Body of pancreas (tissue), 4 donors: ENCODE results near the gene SLX4IP. TPM values are rescaled to one million over a fixed set of nuclear protein-coding genes. Genes with fewer than 3 reads are reported as not detected.

Source experiments
- ATAC-seq: fragments of 150-250 bp; one replicate; pipeline ENCODE4 v1.9.1; 2016
- DNase-seq, 4 donors: peaks; one replicate each; pipeline ENCODE4 v3.0.0-alpha.2; 2019
- H3K27ac ChIP-seq, 4 donors: fragments of 200-600 bp; sonication (generic); 1 replicate in 3 of 4; 2 replicates in 1 of 4; pipeline versions ENCODE4 v1.5.1 to v1.6.1; 2016 to 2019; ENCODE audit warnings: mild to moderate bottlenecking in 1 of 4, mixed read lengths in 1 of 4, moderate library complexity in 1 of 4
- H3K27me3 ChIP-seq, 2 donors: fragments of 200-600 bp; sonication (generic); one replicate each; pipeline ENCODE4 v1.6.0; 2016; ENCODE audit warnings: mild to moderate bottlenecking in 1 of 2
- H3K36me3 ChIP-seq, 2 donors: fragments of 200-600 bp; sonication (generic); replicated peaks in 1 of 2; 2 replicates each; pipeline ENCODE4 v1.5.1; 2016; ENCODE audit warnings: low read depth in 2 of 2; ENCODE audit not compliant: insufficient read depth in 1 of 2
- H3K4me1 ChIP-seq: fragments of 200-600 bp; sonication (generic); one replicate; pipeline ENCODE4 v1.6.0; 2016
- H3K4me3 ChIP-seq, 2 donors: fragments of 200-600 bp; sonication (generic); 1 replicate in 1 of 2; 2 replicates in 1 of 2; pipeline ENCODE4 v1.5.1; 2016 to 2019
- H3K9me3 ChIP-seq, 3 donors: fragments of 200-600 bp; sonication (generic); 1 replicate in 2 of 3; 2 replicates in 1 of 3; pipeline ENCODE4 v1.5.1; 2016
- POLR2A ChIP-seq, 3 donors: fragments of 450-650 bp; IDR thresholded peaks; one replicate each; pipeline ENCODE4 v1.6.1; 2016; ENCODE audit warnings: antibody characterized with exemption in 3 of 3, mild to moderate bottlenecking in 2 of 3
- WGBS, 2 donors: methylation state at CpG; one replicate each; pipeline ENCODE4 v1.1.5; 2017; 5-methylcytosine and 5-hydroxymethylcytosine counted together
- intact Hi-C: fragments of 100-400 bp; cut with DNase I; formaldehyde crosslinking; loops from one replicate; pipeline ENCODE4 v1.15.1; 2023
- total RNA-seq, 2 donors: library from RNA; depleted of rRNA; stranded (reverse); fragments of >200 nt; gene quantifications; one replicate each; pipeline ENCODE4 v1.1.0, GENCODE V29; 2016
- TF ChIP-seq, protein P1 (sequence below), 7 experiments: fragments of 450-650 bp in 4 of 7; fragments of 200-600 bp in 3 of 7; sonication (generic) in 3 of 7; IDR thresholded peaks; one replicate each; pipeline ENCODE4 v1.5.1; 2016 to 2019; ENCODE audit warnings: antibody characterized with exemption in 7 of 7

SLX4IP gene
- total RNA-seq, 2 donors from 2014 or later: 4.3 to 4.7 TPM

GRCh38 chr20:10474606-10475184, 39.6 kb downstream of the SLX4IP start:
- DNase-seq: peak in 1 of 4 donors; percentile 6
- H3K4me3 ChIP-seq: no peak overlapping the region
- intact Hi-C loops: no loop called here
- ATAC-seq: peak; percentile 53
- H3K4me1 ChIP-seq: peaks cover under 1% of the 10 kb centered on the region
- no peaks in the 10 kb centered on the region for H3K27me3 ChIP-seq
- H3K9me3 ChIP-seq: no peaks in the 10 kb centered on the region
- 78 to 80% methylated on average over 11 of the region's 11 CpGs for WGBS, 2 donors
- no peak overlapping the region for H3K27ac ChIP-seq
- no peaks in the 10 kb centered on the region for H3K36me3 ChIP-seq
- no peak for TF ChIP-seq POLR2A (IDR thresholded peaks at IDR 0.05)
- TF ChIP-seq, protein P1, sequence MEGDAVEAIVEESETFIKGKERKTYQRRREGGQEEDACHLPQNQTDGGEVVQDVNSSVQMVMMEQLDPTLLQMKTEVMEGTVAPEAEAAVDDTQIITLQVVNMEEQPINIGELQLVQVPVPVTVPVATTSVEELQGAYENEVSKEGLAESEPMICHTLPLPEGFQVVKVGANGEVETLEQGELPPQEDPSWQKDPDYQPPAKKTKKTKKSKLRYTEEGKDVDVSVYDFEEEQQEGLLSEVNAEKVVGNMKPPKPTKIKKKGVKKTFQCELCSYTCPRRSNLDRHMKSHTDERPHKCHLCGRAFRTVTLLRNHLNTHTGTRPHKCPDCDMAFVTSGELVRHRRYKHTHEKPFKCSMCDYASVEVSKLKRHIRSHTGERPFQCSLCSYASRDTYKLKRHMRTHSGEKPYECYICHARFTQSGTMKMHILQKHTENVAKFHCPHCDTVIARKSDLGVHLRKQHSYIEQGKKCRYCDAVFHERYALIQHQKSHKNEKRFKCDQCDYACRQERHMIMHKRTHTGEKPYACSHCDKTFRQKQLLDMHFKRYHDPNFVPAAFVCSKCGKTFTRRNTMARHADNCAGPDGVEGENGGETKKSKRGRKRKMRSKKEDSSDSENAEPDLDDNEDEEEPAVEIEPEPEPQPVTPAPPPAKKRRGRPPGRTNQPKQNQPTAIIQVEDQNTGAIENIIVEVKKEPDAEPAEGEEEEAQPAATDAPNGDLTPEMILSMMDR (IDR thresholded peaks at IDR 0.05): no peak

- ATAC-seq: peak; percentile 30
- TF ChIP-seq, protein P1 (IDR thresholded peaks at IDR 0.05): no peak
- no peak for TF ChIP-seq POLR2A (IDR thresholded peaks at IDR 0.05)
- intact Hi-C loops: no loop called here
- Histone ChIP-seq H3K27me3 (no peaks in the 10 kb centered on the region), H3K4me3 (no peak overlapping the region), H3K27ac (no peak overlapping the region), H3K4me1 (no peaks in the 10 kb centered on the region), H3K9me3 (no peaks in the 10 kb centered on the region), H3K36me3 (no peaks in the 10 kb centered on the region)
- 72 to 88% methylated on average over 2 of the region's 2 CpGs for WGBS, 2 donors
- no peak for DNase-seq
These were observed 40.1 kb downstream of the SLX4IP start for GRCh38 chr20:10475225-10475624.

GRCh38 chr20:10476319-10476724, 41.2 kb downstream of the SLX4IP start:
- intact Hi-C loops: no loop called here
- DNase-seq: peak in 1 of 4 donors; percentile 37
- Histone ChIP-seq H3K4me1 (no peaks in the 10 kb centered on the region), H3K9me3 (no peaks in the 10 kb centered on the region), H3K27me3 (no peaks in the 10 kb centered on the region), H3K36me3 (no peaks in the 10 kb centered on the region), H3K4me3 (no peak overlapping the region), H3K27ac (no peak overlapping the region)
- WGBS, 2 donors: 87% methylated on average over 3 of the region's 3 CpGs
- ATAC-seq: no peak
- TF ChIP-seq, protein P1 (IDR thresholded peaks at IDR 0.05): no peak
- TF ChIP-seq POLR2A (IDR thresholded peaks at IDR 0.05): no peak

- Histone ChIP-seq H3K9me3 (no peaks in the 10 kb centered on the region), H3K4me1 (no peaks in the 10 kb centered on the region), H3K4me3 (no peak overlapping the region), H3K36me3 (no peaks in the 10 kb centered on the region), H3K27me3 (no peaks in the 10 kb centered on the region), H3K27ac (no peak overlapping the region)
- no peak for ATAC-seq
- TF ChIP-seq, protein P1 (IDR thresholded peaks at IDR 0.05): no peak
- no peak for TF ChIP-seq POLR2A (IDR thresholded peaks at IDR 0.05)
- intact Hi-C loops: no loop called here
- no peak for DNase-seq
- 88 to 100% methylated on average over 1 of the region's 1 CpG for WGBS, 2 donors
These were observed 43.1 kb downstream of the SLX4IP start for GRCh38 chr20:10478205-10478604.

GRCh38 chr20:10478930-10479329, 43.8 kb downstream of the SLX4IP start:
- WGBS, 2 donors: 71% methylated on average over 4 of the region's 4 CpGs
- Histone ChIP-seq H3K9me3 (no peaks in the 10 kb centered on the region), H3K4me3 (no peak overlapping the region), H3K27ac (no peak overlapping the region), H3K27me3 (no peaks in the 10 kb centered on the region), H3K36me3 (no peaks in the 10 kb centered on the region), H3K4me1 (no peaks in the 10 kb centered on the region)
- TF ChIP-seq, protein P1 (IDR thresholded peaks at IDR 0.05): no peak
- TF ChIP-seq POLR2A (IDR thresholded peaks at IDR 0.05): no peak
- DNase-seq (no peak), ATAC-seq (no peak)
- intact Hi-C loops: no loop called here
